Colon (tissue), 2 donors: ENCODE data around the gene FAM222A.

Experiments
- FAIRE-seq: peaks from 2 replicates; lab custom pipeline; 2012; peaks lifted over from hg19 to GRCh38; lab: Jason Lieb, UNC
- donor health status: control.
- donor health status: control.

FAM222A gene

GRCh38 chr12:109725321-109726105 lies 11.9 kb downstream of the FAM222A start:
- FAIRE-seq: no peak

DNA sequence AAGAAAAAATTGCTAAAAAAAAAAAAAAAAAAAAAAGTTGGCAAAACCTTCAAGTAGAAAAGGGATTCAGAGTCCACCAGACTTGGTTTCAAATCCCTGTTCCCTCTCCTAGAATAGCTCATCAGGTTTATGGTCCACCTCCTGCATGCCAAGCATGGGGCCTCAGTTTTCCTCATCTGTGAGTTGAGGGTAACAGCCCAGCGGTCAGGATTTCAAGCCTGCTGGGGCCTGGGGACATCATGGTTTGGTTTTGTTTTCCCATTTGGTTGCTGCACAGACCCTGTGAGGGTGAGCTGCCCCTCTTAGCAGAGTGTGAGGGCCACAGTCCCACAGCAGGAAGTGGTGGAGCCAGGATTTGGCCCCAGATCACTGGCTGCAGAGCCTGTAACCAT lies 12.5 kb downstream of the FAM222A start:
- no peak for FAIRE-seq

GRCh38 chr12:109726511-109727038 lies 12.9 kb downstream of the FAM222A start:
- FAIRE-seq: no peak

GRCh38 chr12:109727039-109727723 lies 13.6 kb downstream of the FAM222A start:
- FAIRE-seq: no peak

GRCh38 chr12:109727746-109728726 lies 14.4 kb downstream of the FAM222A start:
- no peak for FAIRE-seq

GRCh38 chr12:109728921-109729320 lies 15.3 kb downstream of the FAM222A start:
- no peak for FAIRE-seq

DNA sequence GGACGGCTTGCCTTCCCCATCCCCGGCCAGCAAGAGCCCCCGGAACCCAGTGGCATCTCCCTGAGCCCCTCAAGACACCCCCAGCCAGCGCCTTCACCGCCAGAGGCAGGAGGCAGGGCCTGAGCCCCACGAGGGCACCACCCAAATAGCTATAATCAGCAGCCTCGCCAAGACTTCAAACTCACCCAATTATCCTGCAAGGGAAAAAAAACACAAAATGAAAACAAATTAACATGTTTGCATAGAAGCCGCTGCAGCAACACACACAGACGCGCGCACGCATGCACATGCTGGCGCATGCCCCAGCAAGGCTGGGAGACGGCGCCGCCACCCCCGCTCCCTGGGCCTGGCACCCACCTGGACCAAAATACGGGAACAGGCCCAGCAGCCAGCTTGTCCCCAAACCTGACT lies 15.8 kb downstream of the FAM222A start:
- no peak for FAIRE-seq

DNA sequence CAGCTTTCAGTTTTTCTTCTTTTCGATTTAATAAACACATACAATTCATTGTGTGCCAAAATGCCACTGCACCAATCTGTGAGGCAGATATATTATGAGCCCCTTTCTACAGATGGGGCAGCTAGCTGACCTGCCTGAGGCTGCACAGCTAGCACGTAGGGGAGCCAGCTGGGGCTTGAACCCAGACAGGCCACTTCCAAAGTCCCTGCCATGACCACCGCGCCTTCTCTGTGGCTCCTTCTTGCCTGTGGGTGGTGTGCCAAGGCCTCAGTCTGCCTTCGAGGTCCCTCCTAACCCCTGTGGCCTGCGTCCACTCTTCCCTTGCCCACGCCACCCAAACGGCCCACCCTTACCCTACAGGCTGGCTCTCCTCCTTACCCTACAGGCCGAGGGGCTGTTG lies 16.2 kb downstream of the FAM222A start:
- no peak for FAIRE-seq

DNA sequence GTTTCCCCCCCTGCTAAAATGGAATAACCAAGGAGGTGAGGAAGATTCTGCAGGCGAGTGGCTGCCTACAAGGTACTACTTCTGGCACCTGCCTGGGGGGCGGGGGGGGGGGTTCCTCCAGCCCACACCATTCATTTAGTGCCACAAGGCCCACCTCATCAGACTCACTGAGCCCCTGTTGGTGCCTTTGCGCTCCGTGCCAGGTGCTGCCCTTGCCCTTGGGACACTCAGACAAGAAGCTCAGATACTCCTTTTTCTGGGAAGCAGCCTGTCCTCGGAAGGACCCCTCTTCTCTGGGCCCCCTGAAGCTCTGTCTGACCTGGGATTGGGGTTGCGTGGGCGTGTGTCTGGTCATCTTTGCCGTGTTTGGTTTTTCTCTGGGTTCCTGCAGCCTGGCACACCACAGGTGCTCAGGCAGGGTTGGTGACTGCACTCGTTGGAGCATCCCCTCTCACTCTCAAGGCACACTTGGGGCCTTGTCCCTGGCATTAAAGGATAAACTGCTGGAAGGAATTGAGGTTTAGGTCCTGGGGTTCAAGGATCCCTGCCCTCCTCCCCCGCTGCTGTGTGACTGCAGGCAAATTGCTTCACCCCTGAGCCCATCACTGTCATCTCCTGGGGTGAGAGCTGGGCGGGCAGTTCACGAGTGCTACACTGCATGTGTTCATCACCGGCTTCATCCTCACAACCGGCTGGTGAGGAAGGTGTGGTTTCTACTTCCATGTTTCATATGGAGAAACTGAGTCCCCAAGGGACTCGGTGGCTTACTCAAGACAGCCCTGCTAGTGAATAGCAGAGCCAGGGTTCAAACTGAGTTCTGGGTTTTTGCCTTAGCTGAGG lies 16.9 kb downstream of the FAM222A start:
- FAIRE-seq: no peak

DNA sequence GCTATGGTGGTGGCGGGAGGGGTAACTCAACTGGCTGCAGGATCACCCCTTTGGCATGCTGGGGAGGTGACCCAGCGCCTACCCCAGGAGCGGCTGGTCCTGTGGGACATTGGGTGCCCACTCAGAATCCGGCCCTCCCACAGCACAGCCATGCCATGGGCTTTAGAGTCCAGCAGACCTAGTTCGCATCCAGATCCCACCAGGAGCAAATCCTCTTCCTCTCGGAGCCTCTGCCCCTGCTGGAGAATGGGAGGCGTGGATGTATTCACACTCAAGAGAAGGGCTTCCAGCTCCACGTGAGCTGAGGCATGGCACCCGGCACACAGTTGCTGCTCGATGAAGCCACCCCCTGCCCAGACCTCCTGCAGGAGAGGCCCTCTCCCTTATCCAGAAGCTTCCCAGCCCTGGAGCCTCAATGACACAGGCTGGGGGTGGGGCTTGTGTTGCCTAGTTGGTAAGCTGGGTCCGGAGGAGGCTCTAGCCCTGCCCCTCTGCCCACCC lies 17.7 kb downstream of the FAM222A start:
- FAIRE-seq: no peak

DNA sequence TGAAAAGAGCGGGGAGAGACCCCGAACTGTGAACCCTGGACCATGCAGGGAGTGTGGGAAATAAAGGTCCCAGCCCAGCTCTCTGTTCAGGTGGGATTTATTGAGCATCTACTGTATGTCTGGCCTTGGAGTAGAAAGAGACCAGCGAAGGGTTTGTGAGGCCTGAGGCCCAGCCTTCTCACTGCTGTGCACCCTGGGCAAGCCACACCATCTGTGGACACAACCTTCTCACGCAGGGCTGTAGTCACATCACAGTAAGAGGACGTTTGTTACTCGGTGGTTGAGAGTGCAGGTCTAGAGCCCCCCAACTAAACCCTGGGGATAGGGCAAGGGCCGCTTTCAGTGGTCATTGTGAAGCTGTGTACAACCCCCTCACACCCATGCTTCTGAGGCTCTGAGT lies 18.2 kb downstream of the FAM222A start:
- FAIRE-seq: no peak

GRCh38 chr12:109732321-109733305 lies 19.0 kb downstream of the FAM222A start:
- FAIRE-seq: no peak

DNA sequence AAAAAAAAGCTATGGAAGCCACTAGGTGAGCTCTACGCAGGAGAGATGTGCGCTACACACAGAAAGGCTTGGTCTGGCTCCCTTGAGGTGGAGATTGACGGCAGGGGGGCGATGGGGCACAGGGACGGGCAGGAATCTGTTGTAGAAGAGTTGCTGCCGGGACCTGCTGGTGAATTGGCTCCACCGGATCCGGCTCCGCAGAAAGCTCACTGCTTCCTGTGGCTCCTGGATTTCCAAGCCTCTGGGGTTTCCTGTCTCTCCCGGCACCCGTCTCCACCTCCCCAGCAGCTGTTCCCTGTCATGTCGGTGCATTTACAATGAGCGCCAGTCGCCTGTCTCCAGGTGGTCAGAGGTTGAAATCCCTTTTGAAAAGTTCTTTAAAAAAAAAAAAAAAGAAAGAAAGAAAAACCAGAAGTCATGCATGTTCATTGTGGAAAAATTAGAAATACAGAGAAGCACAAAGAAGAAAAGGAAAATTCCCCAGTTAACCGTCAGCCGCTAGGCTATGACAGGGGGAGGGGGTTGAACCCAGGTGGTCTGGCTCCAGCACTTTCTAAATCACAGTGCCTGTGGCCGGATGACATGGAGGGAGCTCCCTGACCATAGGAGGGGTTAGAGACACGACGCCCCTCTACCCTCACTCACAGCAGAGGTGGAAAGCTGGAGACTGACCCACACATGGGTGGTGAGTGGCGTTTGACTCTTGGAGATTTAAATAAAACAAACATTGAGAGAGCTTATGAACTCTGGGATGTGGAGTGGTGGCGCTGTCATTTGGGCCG lies 20.8 kb downstream of the FAM222A start:
- FAIRE-seq: no peak

- no peak for FAIRE-seq
Measured at GRCh38 chr12:109735051-109735521, 21.5 kb downstream of the FAM222A start.

- FAIRE-seq: no peak
Measured at GRCh38 chr12:109735825-109736551, 22.4 kb downstream of the FAM222A start.

- no peak for FAIRE-seq
Measured at GRCh38 chr12:109736552-109737108, 23.0 kb downstream of the FAM222A start.

- no peak for FAIRE-seq
Measured at GRCh38 chr12:109737126-109737525, 23.5 kb downstream of the FAM222A start.

GRCh38 chr12:109737631-109738030 lies 24.0 kb downstream of the FAM222A start:
- FAIRE-seq: no peak
